Measurements from ENCODE around the gene ATP6V0D1.

Gene ATP6V0D1

DNA sequence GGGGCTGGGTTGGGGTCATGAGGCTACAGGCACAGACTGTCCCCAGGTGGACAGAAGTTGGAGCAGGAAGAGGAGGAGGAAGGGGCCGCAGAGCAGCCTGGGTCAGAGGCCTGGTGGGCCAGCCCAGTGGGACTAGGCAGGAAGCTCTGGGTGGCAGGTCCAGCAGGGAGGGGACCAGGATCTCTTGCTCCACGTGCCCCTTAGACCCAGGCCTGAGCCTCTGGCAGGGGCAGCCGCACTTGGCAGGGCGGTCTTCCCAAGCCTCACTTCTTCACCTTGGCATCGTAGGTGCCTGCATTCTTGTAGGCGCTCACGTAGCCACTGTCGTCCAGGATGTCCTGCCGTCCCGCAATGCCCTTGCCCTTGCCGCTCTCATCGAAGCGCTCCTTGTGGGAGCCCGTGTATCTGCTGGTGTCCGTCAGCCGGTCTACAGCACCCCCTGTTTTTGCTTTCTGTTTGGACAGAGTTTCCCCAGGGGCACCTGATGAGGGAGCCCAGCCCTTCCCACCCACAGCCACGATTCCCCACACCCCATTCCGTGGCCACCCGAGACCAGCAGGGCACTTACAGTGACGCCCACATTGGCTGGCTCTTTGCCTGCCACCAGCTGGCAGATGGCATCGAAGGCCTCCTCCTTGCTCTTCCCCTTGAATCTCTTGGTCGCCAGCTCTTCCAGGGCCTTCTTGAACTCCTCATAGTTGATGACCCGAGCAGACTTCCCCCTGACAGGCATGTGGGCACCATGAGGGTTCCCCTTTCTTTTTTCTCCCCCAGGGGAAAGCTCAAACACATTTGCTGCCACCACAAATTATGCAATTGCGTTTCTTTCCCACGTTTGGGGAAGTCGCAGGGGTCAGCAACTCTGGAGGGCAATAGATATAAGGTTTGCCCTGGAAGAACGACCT, 90.8 kb downstream of the ATP6V0D1 start:
- DNase-seq: no peak

DNA sequence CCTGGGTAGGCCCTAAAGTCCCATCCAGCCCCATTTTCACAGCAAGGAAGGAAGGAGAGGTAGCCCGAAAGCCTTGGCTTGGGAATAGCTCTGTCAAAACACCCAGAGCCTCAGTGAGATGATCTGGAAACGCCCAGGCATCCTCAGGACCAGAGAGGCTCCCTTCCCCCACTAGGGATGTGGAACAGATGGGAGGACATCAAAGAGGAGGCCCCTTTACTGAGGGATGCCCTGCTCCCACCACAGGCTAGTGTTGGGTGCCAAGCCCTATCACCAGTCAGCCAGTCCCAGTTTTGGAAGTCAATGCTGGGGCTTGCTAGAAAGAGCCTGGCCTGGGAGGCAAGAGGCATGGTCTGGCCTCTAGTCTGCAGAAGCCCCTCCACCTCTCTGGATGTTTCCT, 92.4 kb downstream of the ATP6V0D1 start:
- DNase-seq: no peak

DNA sequence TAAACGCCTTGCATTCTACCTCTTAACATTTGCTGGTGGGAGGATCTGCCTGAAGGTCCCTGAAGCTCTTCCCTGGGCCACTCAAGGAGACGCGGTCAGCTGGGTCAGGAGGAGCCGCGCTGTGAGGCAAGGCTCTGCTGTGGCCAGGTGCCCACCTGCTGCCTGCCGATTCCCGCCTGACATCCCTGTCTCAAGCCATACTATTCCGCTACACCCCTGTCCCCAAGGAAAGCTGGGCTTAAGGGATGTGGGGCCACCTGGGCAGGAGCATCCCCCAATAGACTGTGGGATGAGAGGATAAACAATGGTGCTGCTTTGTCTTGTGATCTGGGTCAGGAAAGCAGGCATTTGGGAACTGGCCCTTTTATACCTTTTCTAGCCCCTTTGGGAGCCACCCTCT, 92.8 kb downstream of the ATP6V0D1 start:
- no peak for DNase-seq
